Prostate gland (tissue), 1 donor: ENCODE results near the gene PRKAA1.

Source experiments
- POLR2A ChIP-seq: fragments of 450-650 bp; IDR thresholded peaks from one replicate; pipeline ENCODE4 v1.6.1; 2016; ENCODE audit warnings: antibody characterized with exemption, mild to moderate bottlenecking
- POLR2AphosphoS5 ChIP-seq: sonication (generic); formaldehyde crosslinking; IDR thresholded peaks from one replicate; pipeline ENCODE4 v1.6.1; 2017; ENCODE audit warnings: antibody characterized with exemption

DNA sequence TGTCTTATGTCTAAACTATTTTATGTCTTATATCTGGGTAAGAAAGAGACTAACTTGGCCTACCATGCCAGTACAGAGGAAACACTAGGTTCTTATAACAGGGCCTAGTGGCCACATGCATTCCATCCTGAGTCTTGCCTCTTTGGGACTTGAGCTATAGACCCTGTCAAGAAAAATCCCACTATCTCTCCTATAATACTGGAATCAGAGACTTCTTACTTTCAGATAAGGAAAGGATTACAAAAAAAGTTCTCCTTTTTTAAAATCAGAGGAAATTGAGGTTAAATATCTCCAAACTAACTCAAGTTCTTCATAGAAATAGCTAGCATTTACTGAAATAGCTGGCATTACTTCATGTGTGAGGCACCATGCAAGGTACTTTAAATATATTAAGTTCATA lies 84.2 kb downstream of the PRKAA1 start:
- no peak for TF ChIP-seq POLR2AphosphoS5
- no peak for TF ChIP-seq POLR2A
